ENCODE results near the gene COL28A1.
"Not testable (repeated sequence)": the region's sequence is repeated elsewhere in the genome, so short reads cannot be mapped to it uniquely, and the experiment has no call there.

The COL28A1 gene

DNA sequence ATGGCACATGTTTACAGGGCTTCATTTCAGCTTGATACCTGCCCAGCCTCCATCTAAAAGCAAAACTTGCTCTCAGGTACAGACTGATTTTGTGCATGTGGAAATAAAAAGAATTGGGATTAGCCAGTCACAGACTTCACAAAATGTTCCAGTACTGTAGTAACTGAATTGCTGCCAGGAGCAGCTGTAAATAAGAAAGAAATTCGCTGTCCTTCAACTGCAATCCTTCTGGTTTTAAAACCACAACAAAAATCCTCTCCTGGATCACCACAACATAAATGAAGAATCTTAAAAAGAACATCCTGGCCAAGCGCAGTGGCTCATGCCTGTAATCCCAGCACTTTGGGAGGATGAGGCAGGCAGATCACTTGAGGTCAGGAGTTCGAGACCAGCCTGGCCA, 27.1 kb upstream of the COL28A1 start:
- DNase-seq (ENCODE audit: low read depth in 3 of 3, low spot score in 1 of 3), result no peak

DNA sequence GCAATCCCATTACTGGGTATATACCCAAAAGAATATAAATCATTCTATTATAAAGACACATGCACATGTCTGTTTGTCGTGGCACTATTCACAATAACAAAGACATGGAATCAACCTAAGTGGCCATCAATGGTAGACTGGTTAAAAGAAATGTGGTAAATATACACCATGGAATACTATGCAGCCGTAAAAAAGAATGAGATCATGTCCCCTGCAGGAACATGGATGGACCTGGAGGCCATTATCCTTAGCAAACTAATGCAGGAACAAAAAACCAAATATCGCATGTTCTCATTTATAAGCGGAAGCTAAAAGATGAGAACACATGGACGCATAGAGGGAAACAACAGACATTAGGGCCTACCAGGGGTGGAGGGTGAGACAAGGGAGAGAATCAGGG, 25.9 kb upstream of the COL28A1 start:
- DNase-seq (ENCODE audit: low read depth in 3 of 3, low spot score in 1 of 3), result not testable (repeated sequence)

DNA sequence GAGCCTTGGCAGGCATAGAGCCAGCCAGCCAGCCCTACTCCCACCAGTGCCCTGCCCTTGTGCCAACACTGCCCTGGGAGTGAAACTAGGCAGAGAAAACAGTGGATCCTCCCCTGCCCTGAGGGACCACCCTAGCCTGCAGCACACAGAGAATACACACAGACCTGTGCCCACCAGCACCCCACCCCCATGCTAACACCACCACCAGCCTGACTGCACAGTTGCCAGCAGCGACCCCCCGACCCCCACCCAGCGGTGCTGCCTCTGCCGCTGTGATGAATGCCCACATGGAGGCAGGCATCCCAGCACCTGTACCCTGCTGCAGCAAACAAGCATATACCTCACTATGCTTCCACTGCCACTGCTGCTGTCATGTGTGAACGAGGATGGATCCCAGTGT, 21.6 kb upstream of the COL28A1 start:
- no peak for DNase-seq (ENCODE audit: low read depth in 3 of 3, low spot score in 1 of 3)

DNA sequence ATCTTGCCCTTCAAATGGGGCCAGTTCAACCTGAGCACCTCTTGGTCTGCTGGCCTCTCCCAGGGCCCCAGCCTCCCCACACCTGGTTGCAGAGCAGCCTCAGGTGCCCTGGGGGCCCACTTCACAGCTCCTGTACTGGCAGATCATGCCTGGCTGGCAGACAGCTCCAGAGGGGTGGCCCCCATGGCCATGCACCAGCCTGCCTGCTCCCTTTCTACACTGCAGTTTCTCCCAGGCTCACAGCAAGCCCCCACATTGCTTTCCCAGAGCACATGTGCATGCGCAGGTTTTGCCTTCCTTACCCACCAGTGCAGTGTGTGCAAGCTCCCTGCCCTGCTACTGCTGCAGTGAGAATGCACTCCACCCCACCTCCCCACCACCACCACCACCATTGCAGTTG, 21.2 kb upstream of the COL28A1 start:
- no peak for DNase-seq (ENCODE audit: low read depth in 3 of 3, low spot score in 1 of 3)

DNA sequence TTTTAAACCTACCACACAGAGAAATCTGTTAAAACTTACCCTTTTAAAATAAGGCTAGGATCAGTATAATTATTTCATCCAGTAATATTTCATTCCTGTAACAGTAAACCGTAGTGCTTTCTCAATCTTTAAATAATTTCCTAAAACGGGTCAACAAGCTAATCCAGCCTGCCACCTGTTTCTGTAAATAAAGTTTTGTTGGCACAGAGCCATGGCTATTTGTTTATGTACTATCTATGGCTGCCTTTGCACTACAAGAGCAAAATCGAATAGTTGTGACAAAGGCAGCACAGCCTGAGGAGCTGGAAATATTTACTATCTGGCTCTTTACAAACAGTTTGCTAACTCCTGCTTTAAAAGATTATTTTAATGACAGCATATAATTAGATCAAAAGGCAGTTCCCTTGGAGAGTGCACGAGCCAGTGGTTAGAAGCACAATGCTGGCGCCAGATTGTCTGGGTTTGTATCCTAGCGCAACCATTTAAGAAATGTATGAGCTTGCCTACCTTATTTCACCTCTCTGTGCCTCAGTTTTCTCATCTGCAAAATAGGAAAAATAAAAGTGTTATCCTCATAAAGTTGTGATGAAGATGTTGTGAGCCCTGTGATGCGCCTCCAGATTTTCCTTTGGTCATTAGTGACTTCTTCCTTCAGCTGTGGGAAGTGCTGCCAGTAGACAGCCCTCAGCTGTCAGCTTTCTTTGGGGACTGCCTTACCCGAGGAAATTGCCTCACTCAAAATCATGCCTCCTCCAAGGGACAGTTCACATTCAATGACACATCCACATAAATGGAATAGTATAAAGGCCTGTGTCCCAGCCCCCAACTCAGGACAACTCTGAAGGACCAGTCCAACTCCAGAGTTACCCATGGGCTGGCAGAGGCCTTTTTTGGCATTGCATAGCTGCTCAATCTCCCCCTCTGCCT, 19.2 kb upstream of the COL28A1 start:
- DNase-seq (ENCODE audit: low read depth in 3 of 3, low spot score in 1 of 3), result no peak

DNA sequence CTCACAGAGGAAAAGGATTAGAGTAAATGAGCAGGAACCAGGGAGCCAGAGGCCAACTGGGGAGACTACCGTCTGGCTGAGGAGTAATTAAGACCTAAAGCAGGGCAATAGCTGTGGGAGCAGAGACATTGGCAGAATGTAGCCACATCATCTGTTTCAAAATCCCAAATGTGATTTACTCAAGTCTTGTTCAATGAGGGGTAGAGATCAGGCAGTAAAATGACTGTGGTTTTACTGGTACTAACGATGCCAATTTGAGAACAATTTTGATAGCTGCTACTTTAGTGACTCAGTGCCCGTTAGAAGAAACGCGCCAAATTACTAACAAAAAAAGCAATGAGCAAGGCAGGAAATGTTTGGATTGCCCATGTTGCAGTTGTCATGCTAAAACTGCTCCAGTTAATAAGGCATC, 18.4 kb upstream of the COL28A1 start:
- DNase-seq (ENCODE audit: low read depth in 3 of 3, low spot score in 1 of 3), result no peak

DNA sequence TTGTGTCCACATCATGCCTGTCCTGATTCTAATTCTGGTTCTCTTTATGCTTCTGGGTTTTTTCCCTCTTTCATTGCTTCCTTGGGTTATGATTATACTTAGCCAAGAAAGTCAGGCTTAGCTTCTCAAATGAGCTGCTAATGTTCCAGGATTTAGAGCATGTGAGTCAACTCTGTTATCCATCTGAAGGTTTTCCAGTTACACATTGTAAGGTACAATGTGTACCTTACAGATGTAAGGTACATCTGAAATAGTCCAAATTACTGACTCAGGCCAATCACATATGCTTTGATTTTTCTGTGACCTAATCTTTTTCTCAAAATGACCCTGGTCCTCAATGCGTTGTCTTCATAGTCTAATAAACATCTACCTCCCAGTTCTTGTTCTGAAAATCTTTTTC, 17.7 kb upstream of the COL28A1 start:
- no peak for DNase-seq (ENCODE audit: low read depth in 3 of 3, low spot score in 1 of 3)

DNA sequence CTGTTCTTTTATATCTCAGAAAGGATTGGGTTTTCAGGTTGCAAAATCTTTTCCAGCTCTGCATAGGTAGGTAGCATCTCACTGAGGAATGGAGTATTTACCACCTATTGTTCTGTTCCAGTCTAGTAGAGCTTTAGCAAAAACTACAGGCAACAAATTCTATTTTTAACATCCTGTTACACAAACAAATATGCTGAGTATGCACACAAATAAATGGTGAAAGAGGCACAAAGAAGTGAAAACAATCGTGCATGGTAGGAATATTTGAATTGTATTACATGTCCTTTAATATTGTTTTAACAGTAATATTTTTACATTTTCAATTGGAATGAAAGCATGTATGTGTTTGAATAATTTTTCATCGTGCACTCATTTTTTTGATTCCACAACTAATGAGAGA, 16.5 kb upstream of the COL28A1 start:
- no peak for DNase-seq (ENCODE audit: low read depth in 3 of 3, low spot score in 1 of 3)

DNA sequence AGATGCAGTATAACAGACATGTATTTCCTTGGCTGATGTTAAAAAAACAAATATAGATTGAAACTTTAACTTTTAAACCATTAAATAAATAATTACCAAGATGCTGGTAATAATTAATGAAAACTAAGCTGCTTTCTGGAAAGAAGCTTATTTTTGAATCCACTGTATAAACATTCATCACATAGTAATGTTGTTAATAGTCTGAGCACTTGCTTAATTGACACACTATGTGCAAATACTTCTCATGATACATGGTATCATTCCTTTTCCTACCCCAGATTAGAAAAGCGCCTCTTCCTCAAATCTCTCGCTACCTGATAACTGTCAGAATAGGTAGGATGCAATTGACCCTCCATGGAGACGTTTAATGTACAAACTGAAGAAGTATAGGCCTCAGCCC, 15.0 kb upstream of the COL28A1 start:
- no peak for DNase-seq (ENCODE audit: low read depth in 3 of 3, low spot score in 1 of 3)

DNA sequence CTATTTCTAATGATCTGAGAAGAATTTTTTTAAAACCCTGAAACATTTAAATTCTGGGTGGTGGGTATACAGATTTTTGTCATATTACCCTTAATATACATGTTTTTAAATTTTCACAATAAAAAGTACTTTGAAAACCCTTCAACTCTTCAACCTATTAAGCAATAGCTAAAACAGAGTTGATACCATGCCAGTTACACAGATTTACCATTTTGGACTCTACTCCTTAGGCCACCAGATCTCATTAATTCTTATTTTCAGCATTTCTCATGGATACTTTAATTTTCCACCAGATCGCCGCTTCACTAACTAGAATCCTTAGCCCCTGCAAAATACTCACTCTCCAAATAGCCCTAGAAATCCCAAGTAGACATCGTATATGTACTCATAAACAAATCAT, 12.7 kb upstream of the COL28A1 start:
- no peak for DNase-seq (ENCODE audit: low read depth in 3 of 3, low spot score in 1 of 3)

DNA sequence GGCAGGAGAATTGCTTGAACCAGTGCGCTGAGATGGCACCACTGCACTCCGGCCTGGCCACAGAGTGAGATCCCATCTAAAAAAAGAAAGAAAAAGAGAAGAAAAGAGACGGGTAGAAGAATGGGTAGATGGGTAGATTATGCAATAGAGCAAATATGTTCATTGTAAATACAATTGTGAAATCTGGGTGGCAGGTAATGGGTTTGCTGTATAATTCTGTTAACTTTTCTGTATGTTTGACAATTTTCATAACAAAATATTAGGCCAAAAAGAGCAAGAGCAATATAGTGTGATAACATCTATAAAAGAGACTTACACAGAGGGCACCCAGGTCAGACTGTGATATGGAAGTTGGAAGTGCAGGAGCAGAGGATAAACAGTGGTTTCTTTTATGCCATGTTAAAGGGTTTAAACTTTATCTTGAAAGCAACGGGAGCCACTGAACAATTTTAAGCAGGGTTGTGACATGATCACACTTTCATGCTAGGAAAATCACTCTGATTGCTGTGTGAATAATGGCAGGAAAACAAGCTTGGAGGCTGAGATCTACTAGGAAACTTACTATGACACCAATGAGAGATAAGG, 6.7 kb upstream of the COL28A1 start:
- DNase-seq (ENCODE audit: low read depth in 3 of 3, low spot score in 1 of 3), result no peak

DNA sequence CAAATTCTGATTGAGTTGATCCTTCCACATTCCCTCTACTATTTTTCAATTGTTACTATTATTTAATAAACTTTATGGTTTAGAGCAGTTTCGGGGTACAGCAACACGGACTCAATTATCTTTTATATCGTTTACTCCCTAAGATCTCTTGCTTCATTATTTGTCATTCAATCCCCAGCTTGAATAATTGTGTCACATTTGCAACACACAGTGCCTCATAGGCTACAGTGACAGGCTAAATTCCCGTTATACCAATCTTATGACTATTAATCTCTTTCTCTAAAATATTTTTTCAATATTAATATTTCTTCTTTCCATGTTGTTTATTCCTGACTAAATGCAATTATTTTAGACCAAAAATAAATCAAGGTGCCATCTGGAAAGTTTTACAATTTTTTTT, 4.0 kb upstream of the COL28A1 start:
- no peak for DNase-seq (ENCODE audit: low read depth in 3 of 3, low spot score in 1 of 3)

DNA sequence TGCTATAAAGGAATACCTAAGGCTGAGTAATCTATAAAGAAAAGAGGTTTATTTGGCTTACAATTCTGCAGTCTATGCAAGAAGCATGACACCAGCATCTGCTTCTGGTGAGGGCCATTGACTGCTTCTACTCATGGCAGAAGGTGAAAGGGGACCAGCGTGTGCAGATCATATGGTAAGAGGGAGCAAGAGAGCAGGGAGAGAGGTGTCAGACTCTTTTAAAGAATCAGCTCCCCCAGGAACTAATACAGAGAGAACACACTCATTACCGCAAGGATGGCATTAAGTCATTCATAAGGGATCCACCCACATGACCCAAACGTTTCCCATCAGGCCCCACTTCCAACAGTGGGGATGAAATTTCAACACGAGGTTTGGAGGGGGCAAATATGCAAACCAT, 3.5 kb upstream of the COL28A1 start:
- DNase-seq (ENCODE audit: low read depth in 3 of 3, low spot score in 1 of 3), result no peak

DNA sequence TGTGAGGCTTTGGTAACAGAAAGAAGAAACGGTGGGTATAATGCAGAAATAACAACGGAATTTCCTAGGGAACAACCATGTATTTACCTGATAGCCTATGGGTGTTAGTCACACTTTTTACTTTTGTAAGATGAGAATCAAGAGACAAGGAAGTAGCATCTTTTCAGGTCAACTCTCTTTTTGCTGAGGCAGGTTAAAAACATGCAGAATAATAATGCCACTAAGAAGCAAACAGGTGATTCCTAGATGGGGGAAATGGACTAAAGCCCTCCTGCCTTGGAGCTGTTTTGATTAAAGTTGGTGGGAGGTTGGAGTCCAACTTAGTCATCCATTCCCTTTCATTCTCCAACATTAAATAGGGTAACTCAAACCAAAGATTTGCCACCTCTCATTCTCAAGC, 2.0 kb upstream of the COL28A1 start:
- DNase-seq (ENCODE audit: low read depth in 3 of 3, low spot score in 1 of 3), result no peak

DNA sequence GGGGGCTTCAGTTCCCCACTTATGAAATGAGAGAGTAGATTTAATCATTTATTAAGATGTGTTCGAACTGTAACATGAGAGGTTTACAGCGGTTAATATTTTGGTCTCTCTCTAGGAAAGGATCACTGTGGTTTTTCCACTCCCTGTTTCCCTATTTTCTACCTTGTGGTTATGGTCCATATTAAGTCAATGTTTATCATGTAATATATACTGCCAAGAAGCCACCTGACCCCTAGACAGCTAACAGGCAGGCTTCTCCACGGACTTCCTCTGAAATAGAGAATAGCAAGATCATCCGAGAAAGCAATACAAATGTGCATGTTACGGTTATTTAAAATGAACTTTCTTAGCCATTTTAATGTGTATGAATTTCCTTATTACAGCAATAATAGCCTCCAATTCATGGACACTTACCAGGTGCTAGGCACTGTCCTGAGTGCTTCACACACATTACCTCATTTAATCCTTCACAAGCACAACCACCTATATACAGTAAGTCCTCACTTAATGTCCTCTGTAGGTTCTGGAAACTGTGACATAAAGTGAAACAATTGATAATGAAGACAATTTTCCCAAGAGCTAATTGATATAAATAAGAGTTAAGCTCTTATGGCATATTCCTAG, 835 bp upstream of the COL28A1 start:
- no peak for DNase-seq (ENCODE audit: low read depth in 3 of 3, low spot score in 1 of 3)

DNA sequence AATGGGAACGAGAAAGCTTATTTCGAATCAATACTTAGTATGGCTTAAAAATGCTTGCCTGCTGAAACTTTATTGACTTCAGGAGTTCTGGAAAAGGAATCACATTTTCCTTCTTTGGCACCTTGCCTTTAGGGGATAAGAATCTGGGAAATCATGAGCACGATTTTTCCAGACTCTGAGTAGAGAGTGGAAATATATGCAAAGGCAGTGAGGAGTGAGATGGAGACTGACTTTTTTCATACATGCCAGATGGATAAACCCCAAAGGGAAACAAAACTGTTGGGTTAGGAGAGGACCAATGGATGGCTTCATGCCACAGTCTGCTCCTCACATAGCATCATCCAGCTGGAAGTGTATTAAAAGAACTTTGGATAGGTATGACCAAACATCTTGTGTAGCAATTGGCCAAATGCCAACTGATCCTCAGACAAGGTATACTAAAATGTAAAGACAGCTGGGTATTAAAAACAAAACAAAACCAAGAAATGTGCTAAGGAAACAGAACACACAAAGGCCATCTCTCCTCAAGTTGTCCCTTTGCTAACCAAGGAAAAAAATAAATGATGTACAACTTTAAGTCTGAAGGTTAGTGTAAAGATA, 1.7 kb downstream of the COL28A1 start:
- no peak for DNase-seq (ENCODE audit: low read depth in 3 of 3, low spot score in 1 of 3)

DNA sequence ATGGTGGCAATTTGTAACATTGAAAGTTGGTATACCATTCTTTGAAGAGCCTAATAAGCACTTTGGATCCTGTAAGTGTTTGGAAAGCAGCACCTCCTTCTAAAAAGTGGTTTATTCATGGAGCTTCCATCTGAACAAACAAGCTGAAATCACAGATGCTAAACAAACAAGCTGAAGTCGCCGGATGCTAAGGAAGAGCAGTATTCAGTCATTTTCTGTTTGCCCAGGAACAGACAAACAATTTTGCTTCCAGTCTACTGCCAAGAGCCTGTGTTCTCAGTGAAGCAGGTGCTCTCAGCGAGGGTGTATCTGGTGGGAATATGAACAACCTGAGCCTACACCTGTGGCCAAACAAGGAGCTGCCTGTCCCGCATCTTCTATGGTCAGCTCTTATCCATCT, 6.3 kb downstream of the COL28A1 start:
- no peak for DNase-seq (ENCODE audit: low read depth in 3 of 3, low spot score in 1 of 3)

DNA sequence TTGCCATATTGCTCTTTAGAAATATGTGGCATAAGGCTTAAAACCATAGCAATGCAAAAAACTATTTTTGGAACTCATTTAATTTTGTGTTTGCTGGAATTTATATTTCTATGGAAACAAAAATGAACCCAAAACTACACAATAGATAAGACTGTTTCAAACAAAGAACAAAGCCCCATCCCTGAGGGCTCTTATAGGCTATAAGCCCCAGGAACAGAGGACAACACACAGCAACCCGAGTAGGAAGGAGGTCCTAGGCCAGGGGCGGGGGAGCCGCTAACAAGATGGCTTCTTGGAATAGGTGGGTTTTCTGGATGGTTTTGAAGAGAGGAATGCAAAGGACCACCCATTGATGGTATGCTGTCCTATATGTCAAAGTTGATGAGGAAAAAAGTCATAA, 8.6 kb downstream of the COL28A1 start:
- no peak for DNase-seq (ENCODE audit: low read depth in 3 of 3, low spot score in 1 of 3)

DNA sequence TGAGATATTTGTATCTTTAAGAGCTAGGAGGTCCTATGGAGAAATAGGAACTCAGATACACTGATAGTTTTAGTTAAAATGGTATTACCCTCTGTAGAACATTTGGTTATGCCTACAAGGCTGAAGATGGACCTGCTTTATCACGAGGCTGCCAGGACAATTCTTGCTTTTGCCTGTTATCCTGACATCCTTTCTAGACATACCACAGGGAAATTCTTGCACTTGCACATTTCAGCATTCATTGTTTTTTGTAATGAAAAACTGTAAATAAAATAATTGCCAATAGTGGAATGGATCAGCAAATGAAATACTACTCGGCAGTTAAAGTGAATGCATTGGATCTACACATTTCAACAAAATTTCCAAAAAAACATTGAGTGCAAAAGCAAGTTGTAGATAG, 9.7 kb downstream of the COL28A1 start:
- no peak for DNase-seq (ENCODE audit: low read depth in 3 of 3, low spot score in 1 of 3)

DNA sequence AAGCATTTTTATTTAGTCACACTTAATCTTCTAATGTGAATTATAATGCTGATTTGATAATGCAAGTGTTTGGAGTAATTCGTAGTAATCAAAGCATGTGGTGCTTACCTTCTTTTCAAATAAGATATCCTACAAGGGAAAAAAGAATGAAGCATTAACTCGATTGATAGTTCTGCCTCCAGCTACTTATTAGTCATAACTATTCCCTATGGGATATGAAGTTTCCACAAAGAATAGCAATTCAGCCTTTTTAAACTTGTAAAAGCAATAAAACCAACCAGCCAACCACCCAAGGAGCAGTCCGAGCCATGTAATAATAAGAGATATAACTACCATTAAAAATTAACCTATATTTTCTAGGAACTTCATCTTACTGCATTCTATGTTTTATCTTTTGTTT, 11.6 kb downstream of the COL28A1 start:
- DNase-seq (ENCODE audit: low read depth in 3 of 3, low spot score in 1 of 3), result no peak

DNA sequence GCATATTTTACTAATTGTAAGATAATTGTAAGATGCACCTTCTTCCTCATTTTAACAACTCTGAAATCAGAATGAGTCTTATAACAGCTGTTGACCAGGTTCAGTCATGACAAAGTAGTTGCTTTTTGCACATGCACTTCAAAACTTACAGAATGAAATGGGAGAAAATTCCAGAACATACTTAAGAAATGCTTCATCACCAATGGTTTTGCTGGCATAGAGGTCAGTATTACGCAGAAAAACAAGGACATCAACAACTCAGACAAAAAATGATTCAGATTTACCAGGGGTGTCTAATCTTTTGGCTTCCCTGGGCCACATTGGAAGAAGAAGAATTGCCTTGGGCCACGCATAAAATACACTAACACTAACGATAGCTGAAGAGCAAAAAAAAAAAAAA, 13.3 kb downstream of the COL28A1 start:
- no peak for DNase-seq (ENCODE audit: low read depth in 3 of 3, low spot score in 1 of 3)

DNA sequence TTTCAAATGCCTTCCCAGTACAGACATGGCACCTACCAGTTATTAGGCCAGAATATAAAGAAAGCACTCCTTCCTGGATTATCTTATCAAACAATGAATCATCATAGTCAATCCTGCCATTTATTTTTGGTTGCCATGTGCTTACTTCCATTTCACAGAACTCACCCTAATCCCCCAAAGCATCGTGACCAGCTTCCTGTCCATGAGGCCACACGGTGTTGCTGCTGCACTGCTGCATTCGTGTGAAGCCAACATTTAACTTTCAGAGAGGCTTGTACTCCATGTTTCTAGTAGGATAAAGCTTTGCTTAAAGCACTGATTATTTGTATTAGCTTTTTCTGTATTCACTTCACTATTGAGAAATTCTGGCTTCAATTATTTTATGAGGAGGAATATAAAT, 14.4 kb downstream of the COL28A1 start:
- no peak for DNase-seq (ENCODE audit: low read depth in 3 of 3, low spot score in 1 of 3)
